ENCODE data around the gene RABGAP1L.

GRCh38 chr1:174812016-174812415, 652.7 kb downstream of the RABGAP1L start:
- TF ChIP-seq CTCF (IDR thresholded peaks at IDR 0.05 in 8 of 11, conservative IDR thresholded peaks at IDR 0.05 in 3 of 11) (no peak), POLR2A (IDR thresholded peaks at IDR 0.05) (no peak), POLR2AphosphoS5 (IDR thresholded peaks at IDR 0.05) (no peak)

Data from spleen (tissue), 7 donors.